Glomerular visceral epithelial cell (primary cell): ENCODE measurements around the gene PFDN5.
"Not testable (repeated sequence)": the region's sequence is repeated elsewhere in the genome, so short reads cannot be mapped to it uniquely, and the experiment has no call there.

Experiments used
- DNase-seq: peaks from one replicate; pipeline ENCODE4 v3.0.0-alpha.2; 2016; ENCODE audit errors: extremely low spot score

Gene PFDN5

DNA sequence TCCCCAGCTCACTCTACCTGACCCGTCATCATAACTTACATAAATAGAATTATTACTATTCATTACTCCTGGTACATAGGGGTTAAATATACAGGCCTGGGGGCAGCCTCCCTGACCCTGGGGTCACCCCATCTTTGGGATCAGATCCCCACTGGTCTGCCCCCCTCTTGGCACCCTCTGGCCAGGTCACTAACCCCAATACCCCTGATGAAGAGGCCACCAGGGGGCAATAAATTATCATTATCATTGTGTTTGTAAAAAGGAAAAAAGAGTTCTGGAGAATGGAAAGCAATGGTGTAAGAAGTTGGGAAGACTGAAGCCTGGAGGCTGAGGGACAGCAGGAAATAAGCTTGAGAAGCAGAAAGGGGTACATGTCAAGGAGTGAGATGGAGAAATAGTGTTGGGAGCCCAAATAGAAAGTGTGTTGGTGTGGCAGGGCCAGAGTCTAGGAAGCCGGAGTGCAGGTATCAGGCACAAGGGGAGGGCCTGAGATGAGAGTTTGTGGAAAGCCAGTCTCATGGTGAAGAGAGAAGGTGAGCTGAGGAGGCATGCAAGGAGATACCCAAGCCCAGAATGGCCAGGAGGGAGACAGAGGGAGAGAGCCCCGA, 32.2 kb downstream of the PFDN5 start:
- DNase-seq = peak; percentile 27

DNA sequence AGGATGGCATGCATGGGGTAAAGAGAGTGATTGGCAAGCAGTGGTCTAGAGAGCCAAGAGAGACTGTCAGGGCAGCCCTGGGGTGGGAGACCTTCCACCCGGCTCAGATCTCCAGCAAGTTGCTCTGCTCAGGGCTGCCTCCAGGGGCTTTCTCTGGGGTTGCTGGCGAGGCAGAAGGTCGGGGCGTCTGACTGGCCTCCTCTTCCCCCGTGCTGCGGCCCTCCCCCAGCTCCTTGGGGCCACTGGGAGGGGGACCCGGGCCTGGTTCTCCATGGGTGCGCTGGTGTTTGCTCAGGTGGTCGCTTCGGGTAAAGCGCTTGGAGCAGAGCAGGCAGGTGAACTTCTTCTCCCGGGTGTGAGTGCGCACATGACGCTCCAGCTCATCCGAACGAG, 32.7 kb downstream of the PFDN5 start:
- DNase-seq = no peak

DNA sequence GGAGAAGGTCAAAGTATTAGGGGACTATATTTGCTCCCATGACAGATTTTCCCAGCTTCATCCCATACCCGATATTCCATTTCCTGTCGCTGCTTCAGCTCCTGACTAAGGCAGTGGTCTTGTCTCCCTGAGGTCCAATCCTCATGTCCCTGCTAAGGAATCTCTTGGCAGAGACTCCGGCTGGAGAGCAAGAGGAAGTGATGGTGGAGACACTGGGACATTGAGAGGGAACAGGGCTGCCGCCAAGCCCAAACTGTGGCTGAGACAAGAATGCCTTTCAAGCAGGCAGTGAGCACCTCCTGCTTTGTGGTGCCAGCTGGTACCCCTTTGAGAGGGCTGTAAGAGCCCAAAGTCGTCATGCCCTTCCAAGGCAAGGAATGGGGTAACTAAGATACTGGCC, 35.3 kb downstream of the PFDN5 start:
- no peak for DNase-seq

DNA sequence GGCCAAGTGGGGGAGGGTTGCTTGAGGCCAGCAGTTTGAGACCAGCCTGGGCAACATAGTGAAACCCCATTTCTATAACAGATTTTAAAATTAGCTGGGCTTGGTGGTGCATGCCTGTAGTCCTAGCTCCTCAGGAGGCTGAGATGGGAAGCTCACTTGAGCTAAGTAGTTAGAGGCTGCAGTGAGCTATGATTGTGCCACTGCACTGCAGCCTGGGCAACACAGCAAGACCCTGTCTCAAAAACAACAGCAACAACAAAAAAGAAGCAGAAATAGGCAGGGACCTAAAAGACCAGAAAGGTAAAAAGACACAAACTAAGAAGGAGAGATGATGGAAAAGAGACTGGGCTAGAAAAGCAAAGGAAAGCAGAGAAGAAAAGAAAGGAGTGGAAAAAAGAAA, 37.0 kb downstream of the PFDN5 start:
- DNase-seq = not testable (repeated sequence)

DNA sequence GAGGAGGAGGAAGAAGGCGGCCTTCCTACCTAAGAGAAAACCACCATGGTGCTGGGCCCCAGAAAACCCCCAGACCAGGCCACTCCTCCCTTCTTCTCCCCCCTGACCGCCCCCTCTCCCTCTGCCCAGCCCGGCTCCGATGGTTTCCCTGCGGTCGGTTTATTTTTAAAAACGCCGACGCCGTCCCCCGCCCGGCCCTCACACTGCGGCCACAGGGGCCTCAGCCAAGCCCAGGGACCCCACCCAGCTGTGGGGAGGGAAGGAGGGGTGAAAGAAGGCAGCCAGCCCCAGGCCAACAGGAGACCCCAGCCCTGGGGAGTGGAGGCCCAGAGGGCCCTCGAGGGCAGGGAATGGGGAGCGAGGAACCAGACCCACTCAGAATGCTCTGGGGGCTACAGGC, 37.4 kb downstream of the PFDN5 start:
- DNase-seq = no peak

DNA sequence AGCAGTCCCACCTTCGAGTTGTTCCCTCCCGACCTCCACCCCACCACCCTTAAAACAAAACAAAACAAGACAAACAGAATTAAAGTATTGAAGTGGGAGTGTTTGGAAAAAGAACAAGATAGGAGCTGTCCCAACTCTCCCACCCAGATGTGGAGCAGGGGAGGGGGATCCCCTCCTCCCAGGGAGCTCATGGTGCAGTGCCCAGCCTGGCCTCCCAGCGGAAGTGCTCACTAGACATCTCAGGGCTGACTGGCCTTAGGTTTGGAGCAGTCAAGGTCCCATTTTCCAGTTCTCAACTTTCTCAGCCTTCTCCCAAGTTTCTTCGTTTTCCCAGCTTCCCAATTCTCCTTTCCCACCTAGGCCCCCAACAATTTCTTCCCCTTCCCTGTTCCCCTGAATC, 37.9 kb downstream of the PFDN5 start:
- DNase-seq = no peak

DNA sequence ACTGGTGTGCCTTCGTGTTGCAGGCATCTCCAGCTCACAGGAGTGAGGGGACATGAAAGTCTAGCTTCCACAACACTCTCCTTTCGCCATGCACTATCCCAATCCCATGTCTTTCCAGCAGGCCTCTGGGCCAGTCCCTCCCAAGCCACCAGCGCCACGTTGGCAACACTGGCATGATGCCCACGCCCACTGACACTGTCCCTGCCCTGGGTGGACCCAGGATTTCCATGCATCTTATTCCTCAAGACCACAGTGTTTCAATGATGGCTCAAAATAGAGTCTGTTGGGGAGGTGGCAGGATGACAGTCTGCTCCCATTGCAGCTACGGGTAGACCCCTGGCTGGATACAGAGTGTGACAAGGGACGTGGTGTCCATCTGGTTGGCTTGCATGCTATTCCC, 38.5 kb downstream of the PFDN5 start:
- DNase-seq = no peak

DNA sequence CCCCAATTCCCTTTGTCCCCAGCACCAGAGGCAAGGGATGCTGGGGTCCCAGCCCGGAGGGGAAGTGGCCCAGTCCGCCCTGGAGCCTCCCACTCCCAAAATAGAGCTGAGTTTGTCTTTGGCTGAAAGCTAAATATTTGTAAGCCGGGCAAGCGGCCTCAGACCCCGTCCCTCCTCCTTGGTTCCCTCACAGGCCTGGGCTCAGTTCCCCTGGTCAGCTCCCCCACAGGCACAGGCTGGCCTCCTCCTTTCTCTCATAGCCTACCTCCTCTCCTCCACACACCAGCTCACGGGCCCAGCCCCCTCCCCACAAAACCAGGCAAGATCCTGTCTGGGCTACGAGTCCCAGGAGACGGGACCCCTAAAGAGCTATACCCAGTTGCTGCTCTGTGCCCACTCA, 39.5 kb downstream of the PFDN5 start:
- no peak for DNase-seq

DNA sequence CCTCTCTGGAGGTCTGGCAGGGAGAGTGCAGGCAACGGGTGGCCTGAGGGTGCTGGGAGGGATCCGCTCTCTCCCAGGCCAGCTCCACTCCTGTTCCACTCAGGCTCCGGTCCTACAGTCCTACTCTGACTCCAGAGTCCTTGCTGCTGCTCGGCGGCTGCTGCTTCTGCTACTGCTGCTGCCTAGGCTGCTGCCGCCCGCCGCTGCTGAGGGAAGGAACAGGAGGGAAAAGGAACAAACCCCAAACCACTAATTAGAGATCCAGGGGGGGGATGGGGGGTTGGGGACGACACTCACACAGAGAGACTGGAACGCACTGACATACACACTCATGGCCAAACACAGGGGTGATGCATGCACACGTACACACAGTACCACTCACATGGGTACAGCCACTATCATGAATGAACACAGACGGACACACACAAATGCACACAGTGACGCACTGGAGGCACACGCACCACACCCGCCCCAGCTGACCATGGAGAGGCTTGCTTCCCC, 40.9 kb downstream of the PFDN5 start, which contains the start of gene SP7:
TSS of gene SP7 (minus strand) at position 174 of the 501 bp plus-strand sequence. CDS start 708 bp downstream, outside the sequence.
- no peak for DNase-seq

DNA sequence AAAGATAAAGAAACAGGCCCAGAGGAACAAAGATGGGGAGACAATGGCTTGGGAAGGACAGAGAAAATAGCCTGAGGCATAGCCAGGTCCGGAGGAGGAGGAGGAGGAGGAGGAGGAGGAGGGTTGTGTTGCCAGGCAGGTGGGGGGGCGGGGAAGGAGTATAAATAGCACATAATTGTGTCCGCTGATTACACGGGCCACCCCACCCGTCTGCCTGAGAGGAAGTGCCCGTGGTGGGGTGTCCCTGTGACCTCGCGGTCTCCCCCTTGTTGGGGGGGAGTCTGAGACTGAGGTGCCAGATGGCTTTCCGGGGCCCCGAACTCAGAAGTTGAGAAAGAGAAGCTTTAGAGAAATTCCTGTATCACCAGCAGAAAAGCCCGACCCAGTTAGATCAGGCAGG, 42.7 kb downstream of the PFDN5 start:
- no peak for DNase-seq

DNA sequence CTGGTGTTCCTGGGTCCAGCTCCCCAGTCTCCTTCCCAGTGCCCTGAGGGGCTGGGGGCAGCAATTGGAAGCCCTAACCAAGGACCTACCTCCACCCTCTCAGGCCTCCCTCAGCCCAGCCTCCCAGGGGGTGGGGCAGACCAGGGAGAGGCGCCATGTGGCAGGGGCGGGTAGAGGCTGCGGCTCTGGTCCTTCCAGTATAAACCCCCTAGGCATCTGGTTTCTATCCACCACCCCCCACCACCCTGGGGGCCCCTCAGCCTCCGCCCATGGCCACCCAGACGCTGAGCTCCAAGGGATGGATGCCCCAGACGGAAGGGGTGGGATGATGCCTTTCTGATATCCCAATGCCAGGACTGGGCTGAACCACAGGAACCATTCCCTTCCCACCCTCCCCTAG, 43.6 kb downstream of the PFDN5 start:
- no peak for DNase-seq

DNA sequence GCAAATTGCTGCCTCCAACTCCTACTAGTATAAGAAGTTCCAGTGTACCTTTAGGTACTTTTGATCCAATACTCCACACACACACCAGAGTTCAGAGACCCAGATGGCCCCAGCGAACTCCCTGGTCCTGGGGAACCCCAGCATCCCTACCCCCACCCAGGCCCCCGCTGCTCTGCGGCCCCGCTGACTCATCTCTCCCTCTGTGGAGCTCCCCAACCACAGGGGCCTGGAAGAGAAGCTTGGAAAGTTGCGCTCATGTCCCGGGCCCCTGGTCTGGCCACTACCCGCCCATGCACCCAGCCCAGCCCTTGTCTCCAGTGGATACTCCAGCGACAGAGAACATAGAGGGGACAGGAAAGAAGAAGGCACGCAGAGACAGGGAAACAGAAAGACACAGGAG, 45.1 kb downstream of the PFDN5 start:
- DNase-seq = no peak

DNA sequence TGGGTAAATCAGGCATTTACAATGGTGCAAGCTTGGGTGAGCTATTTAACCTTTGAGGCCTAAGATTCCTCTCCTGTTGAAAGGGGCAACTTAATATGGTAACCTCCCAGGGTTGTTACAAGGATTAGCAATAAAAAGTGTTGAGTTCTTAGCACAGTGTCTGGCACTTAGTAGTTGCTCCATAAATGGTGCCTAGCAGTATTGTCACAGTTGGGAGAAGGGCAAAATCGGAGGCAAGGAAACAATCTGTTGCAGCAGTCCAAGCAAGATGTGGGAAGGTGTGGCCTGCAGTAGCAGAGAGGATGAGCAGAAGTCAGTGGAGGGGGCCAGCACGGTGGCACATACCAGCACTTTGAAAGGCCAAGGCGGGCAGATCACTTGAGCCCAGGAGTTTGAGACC, 48.1 kb downstream of the PFDN5 start:
- DNase-seq = no peak

DNA sequence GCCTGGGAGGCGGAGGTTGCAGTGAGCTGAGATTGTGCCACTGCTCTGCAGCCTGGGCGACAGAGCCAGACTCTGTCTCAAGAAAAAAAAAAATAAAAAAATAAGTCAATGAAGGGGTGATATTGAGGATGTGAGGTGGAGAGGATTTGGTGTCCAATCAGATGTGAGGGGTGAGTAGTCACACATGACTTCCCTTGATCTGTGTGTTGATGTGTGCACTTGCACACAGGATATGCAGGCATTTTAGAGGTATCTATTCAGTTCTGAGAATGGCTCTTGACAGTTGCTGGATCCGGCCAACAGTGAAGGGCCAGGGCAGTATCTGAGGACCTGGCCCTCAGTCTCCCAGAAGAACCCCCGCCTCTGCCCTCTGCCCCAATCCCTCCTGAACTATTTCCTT, 48.6 kb downstream of the PFDN5 start:
- DNase-seq = no peak

DNA sequence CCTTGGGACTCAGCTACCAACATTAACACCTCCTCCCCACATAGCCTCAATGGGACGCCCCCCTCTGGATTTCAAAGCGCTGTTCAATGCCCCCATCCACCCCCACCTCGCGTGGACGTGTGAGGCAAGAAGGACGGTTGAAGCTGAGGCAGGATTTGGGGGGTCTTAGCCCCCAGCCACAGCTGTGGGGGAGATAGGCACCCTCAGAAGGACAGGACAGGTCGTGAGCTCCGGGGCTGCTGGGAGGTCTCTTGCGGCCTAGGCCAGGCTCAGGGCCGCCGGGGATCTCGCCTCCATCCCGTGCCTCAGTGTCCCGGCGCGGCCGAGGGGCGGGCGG, 49.1 kb downstream of the PFDN5 start:
- DNase-seq = no peak

DNA sequence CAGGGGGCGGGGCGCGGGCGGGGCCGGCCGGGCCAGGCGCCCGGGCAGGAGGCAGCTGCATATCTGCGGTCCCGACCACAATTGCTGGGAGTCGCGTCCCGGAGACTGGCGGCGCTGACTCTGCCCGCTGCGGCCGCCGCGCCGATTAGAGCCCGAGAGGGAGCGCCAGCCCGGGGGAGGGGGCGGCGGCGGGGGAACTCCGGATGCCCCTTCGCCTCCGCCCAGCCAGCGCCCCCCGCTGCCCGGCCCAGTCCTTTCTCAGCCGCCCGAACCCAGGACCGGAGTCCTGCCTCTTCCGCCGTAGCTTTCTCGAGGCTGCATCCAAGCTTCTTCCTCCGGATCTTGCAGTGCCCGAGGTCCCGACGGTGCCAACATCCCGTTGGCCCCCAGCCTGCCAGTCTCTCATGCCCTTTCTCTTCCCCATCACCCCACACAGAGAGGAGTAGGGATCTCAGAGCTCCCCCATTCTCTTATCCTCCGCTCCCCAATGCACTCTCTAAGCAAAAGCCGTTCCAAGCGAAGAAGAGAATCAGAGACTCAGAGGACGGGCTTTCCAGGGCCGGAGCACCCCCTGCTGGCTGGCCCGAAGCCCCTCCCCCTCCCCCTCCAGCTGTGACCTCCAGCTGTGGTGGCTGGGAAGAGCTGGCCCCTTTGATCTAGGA, 49.6 kb downstream of the PFDN5 start:
- DNase-seq = peak; percentile 67

DNA sequence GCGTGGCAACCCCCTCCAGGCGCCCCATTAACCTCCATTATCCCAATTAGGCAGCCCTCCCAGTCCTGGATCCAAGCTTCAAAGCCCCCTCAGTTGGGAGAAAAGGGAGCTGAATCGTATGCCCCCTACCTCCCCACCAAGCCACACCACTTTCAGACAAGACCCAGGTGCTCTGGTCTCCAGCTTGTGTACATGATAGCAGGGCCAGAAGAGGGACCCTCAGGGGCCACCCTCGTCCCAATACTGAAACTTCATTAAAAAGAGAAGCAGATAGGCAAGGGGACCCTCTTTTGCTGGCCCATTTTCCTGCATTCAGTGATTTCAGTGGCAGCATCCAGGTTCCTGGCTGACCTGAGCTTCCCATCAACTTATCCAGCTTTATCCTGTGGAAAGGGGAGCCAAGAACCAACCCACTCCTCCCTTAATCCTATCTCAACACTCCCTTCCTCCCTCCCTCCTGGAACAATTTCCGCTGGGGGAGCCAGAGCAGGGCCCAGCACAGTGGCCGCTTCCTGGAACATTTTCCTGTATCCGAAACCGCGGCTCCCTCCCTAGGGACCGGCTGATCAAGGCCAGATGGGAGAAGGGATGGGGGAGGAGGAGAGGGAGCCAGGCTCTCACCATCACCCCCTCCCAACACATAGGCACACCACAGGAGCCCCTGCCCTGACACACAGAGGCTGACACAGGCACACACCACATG, 50.3 kb downstream of the PFDN5 start:
- DNase-seq = no peak

DNA sequence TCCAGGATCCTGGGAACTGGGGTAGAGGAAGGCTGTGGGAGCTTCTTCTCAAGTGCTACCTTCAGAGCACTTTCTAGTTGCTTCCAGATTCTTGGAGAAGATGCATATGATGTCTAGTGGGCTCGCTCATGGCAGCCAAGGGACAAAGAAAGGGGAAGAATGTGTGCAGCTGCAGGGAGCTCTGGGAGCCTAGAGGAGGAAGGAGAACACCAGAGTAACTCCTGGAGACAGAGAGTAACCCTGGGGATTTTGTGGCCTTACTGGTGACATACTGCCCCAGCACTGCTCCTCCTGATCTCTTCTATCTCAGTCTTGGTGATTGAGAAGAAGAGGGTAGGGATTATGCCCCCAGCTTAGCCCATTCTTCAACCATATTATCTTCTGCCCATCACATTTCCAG, 51.1 kb downstream of the PFDN5 start:
- DNase-seq = no peak

DNA sequence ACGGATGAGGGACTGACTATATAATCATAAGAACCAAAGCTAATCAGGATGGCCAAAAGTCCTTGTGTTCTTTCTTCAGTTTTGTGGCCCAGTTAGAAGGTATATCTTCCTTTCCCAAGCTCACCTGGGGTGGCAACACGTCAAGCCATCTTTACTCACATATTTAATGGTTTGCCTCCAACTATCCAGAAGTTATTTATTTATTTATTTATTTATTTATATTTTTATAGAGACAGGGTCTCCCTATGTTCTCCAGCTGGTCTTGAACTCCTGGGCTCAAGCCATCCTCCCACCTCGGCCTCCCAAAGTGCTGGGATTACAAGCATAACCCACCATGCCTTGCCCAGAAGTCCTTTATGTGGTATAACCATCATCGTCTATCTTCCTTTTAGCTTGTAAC, 52.6 kb downstream of the PFDN5 start:
- DNase-seq = no peak
